SK-N-SH (cell line): Measurements from ENCODE around the gene RARB. TPM values are rescaled to one million over a fixed set of nuclear protein-coding genes. Genes with fewer than 3 reads are reported as not detected.

Source experiments
- CTCF ChIA-PET: fragments of 300-600, 350-600 bp; formaldehyde crosslinking; extraction: SDS; loops from one replicate; lab custom pipeline; 2021; lab: Yijun Ruan, JAX
- POLR2A ChIA-PET: fragments of 350-600 bp; sonication (Branson Sonifier 250); formaldehyde crosslinking; extraction: SDS; loops from one replicate; lab custom pipeline; 2020; ENCODE audit warnings: antibody characterized with exemption, inconsistent platforms; lab: Yijun Ruan, JAX
- DNase-seq: peaks from one replicate; pipeline ENCODE4 v3.0.0; 2012
- H2AFZ ChIP-seq: fragments of 200-600 bp; sonication (generic); 2 replicates; pipeline ENCODE4 v1.8.1; 2016; ENCODE audit warnings: antibody characterized with exemption, mild to moderate bottlenecking, low read depth
- H3F3A ChIP-seq: fragments of 200-600 bp; sonication (generic); replicated peaks from 2 replicates; pipeline ENCODE3; 2016; ENCODE audit warnings: antibody characterized with exemption, mild to moderate bottlenecking; ENCODE audit not compliant: insufficient read depth
- H3K27ac ChIP-seq, 2 experiments: fragments of 200-500 bp in 1 of 2; fragments of 200-600 bp in 1 of 2; sonication (Bioruptor generic) in 1 of 2; sonication (generic), shearing (Covaris generic) in 1 of 2; 2 replicates each; pipeline versions ENCODE4 v1.5.1 to v1.6.1; 2014 to 2016; ENCODE audit warnings: low read depth in 2 of 2, inconsistent platforms in 1 of 2, low read length in 1 of 2, mild to moderate bottlenecking in 1 of 2, mixed read lengths in 1 of 2
- H3K27me3 ChIP-seq: fragments of 200-600 bp; sonication (generic), shearing (Covaris generic); 2 replicates; pipeline ENCODE4 v1.6.1; 2016; ENCODE audit warnings: mixed run types; ENCODE audit not compliant: insufficient read depth
- H3K36me3 ChIP-seq, 2 experiments: fragments of 200-500 bp in 1 of 2; fragments of 200-600 bp in 1 of 2; sonication (Bioruptor generic) in 1 of 2; sonication (generic) in 1 of 2; replicated peaks in 1 of 2; 2 replicates each; pipeline versions ENCODE3 to v1.5.1; 2014 to 2016; ENCODE audit warnings: low read length in 1 of 2, mild to moderate bottlenecking in 1 of 2; ENCODE audit not compliant: insufficient read depth in 2 of 2, control insufficient read depth in 1 of 2
- H3K4me1 ChIP-seq, 2 experiments: fragments of 200-500 bp in 1 of 2; fragments of 200-600 bp in 1 of 2; sonication (Bioruptor generic) in 1 of 2; sonication (generic), shearing (Covaris generic) in 1 of 2; 2 replicates each; pipeline versions ENCODE4 v1.5.1 to v1.6.1; 2014 to 2016; ENCODE audit warnings: low read depth in 1 of 2, low read length in 1 of 2, mixed run types in 1 of 2; ENCODE audit not compliant: insufficient read depth in 2 of 2, control insufficient read depth in 1 of 2
- H3K4me2 ChIP-seq: fragments of 200-600 bp; sonication (generic), shearing (Covaris generic); 2 replicates; pipeline ENCODE4 v1.6.1; 2017; ENCODE audit warnings: mixed run types
- H3K4me3 ChIP-seq, 2 experiments: fragments of 200-500 bp in 1 of 2; fragments of 200-600 bp in 1 of 2; sonication (Bioruptor generic) in 1 of 2; sonication (generic), shearing (Covaris generic) in 1 of 2; 2 replicates each; pipeline versions ENCODE4 v1.5.1 to v1.8.1; 2014 to 2016; ENCODE audit warnings: low read depth in 2 of 2, inconsistent platforms in 1 of 2, low read length in 1 of 2, mild to moderate bottlenecking in 1 of 2, mixed read lengths in 1 of 2, moderate library complexity in 1 of 2
- H3K79me2 ChIP-seq: fragments of 200-600 bp; sonication (generic); 2 replicates; pipeline ENCODE4 v1.8.1; 2017; ENCODE audit warnings: mild to moderate bottlenecking; ENCODE audit not compliant: insufficient read depth
- H3K9ac ChIP-seq: fragments of 200-600 bp; sonication (generic); 2 replicates; pipeline ENCODE4 v1.6.1; 2017; ENCODE audit warnings: mixed run types
- H3K9me2 ChIP-seq: fragments of 200-600 bp; sonication (generic); 2 replicates; pipeline ENCODE4 v1.6.1; 2017; ENCODE audit warnings: mixed run types
- H3K9me3 ChIP-seq: fragments of 200-600 bp; sonication (generic); 2 replicates; pipeline ENCODE4 v1.6.1; 2017; ENCODE audit warnings: mixed run types, mild to moderate bottlenecking, moderate library complexity
- H4K20me1 ChIP-seq: fragments of 200-600 bp; sonication (generic); 2 replicates; pipeline ENCODE4 v1.6.1; 2017; ENCODE audit warnings: mild to moderate bottlenecking, mixed run types; ENCODE audit not compliant: insufficient read depth
- CHD2 ChIP-seq: fragments of 150-350 bp; IDR thresholded peaks from 2 replicates; pipeline ENCODE4 v1.6.1; 2018; ENCODE audit warnings: low read length; ENCODE audit not compliant: partially characterized antibody
- EZH2phosphoT487 ChIP-seq: fragments of 200-600 bp; sonication (generic); IDR thresholded peaks from 2 replicates; pipeline ENCODE4 v1.6.1; 2017; ENCODE audit warnings: low read depth, mixed run types, mild to moderate bottlenecking, antibody characterized with exemption, moderate library complexity, borderline replicate concordance
- FOXJ3 ChIP-seq: sonication (generic); formaldehyde crosslinking; IDR thresholded peaks from 2 replicates; pipeline ENCODE4 v1.5.1; 2020; ENCODE audit warnings: mild to moderate bottlenecking, missing genetic modification reagents
- FOXM1 ChIP-seq: IDR thresholded peaks from 2 replicates; pipeline ENCODE4 v1.4.0; 2012; ENCODE audit warnings: low read depth, mild to moderate bottlenecking
- GABPA ChIP-seq: IDR thresholded peaks from 2 replicates; pipeline ENCODE4 v1.4.0; 2012; ENCODE audit warnings: low read depth, mild to moderate bottlenecking
- IRF3 ChIP-seq: fragments of 150-350 bp; IDR thresholded peaks from 2 replicates; pipeline ENCODE4 v1.6.1; 2016; ENCODE audit warnings: mild to moderate bottlenecking, low read depth, low read length
- MAX ChIP-seq: IDR thresholded peaks from 2 replicates; pipeline ENCODE4 v1.4.0; 2012; ENCODE audit warnings: low read depth
- MEF2A ChIP-seq: IDR thresholded peaks from 2 replicates; pipeline ENCODE4 v1.4.0; 2012; ENCODE audit warnings: low read depth, borderline replicate concordance
- MXI1 ChIP-seq: IDR thresholded peaks from 2 replicates; pipeline ENCODE4 v1.6.1; 2012; ENCODE audit warnings: mild to moderate bottlenecking, low read depth, low read length, improper control_type of control experiment
- NFIC ChIP-seq: IDR thresholded peaks from 2 replicates; pipeline ENCODE4 v1.4.0; 2012; ENCODE audit warnings: borderline replicate concordance
- NRF1 ChIP-seq: IDR thresholded peaks from 2 replicates; pipeline ENCODE4 v1.6.1; 2012; ENCODE audit warnings: low read depth, mild to moderate bottlenecking, low read length
- POLR2AphosphoS5 ChIP-seq: IDR thresholded peaks from 2 replicates; pipeline ENCODE4 v1.6.1; 2012; ENCODE audit warnings: low read depth, low read length
- RAD21 ChIP-seq: IDR thresholded peaks from 2 replicates; pipeline ENCODE4 v1.6.1; 2012; ENCODE audit warnings: mild to moderate bottlenecking, low read length
- RCOR1 ChIP-seq: fragments of 150-350 bp; IDR thresholded peaks from 2 replicates; pipeline ENCODE4 v1.6.1; 2017; ENCODE audit warnings: antibody characterized with exemption, low read length
- REST ChIP-seq: IDR thresholded peaks from 2 replicates; pipeline ENCODE4 v1.6.1; 2012; ENCODE audit warnings: mild to moderate bottlenecking, low read depth, low read length, moderate library complexity
- RFX5 ChIP-seq: IDR thresholded peaks from 2 replicates; pipeline ENCODE4 v1.6.1; 2012; ENCODE audit warnings: mild to moderate bottlenecking, improper control_type of control experiment, low read length
- SIN3A ChIP-seq: IDR thresholded peaks from 2 replicates; pipeline ENCODE4 v1.6.1; 2012; ENCODE audit warnings: low read depth, mild to moderate bottlenecking, low read length, moderate library complexity, borderline replicate concordance
- TAF1 ChIP-seq: IDR thresholded peaks from 2 replicates; pipeline ENCODE4 v1.6.1; 2012; ENCODE audit warnings: low read depth, mild to moderate bottlenecking, low read length, moderate library complexity, borderline replicate concordance
- TCF12 ChIP-seq: IDR thresholded peaks from 2 replicates; pipeline ENCODE4 v1.4.0; 2012
- TEAD4 ChIP-seq: IDR thresholded peaks from 2 replicates; pipeline ENCODE4 v1.4.0; 2012; ENCODE audit warnings: mild to moderate bottlenecking, borderline replicate concordance; ENCODE audit not compliant: insufficient read depth
- YY1 ChIP-seq: IDR thresholded peaks from 2 replicates; pipeline ENCODE4 v1.4.0; 2012; ENCODE audit warnings: low read depth, mild to moderate bottlenecking
- ZBTB33 ChIP-seq: IDR thresholded peaks from 2 replicates; pipeline ENCODE4 v1.4.0; 2012; ENCODE audit warnings: low read depth, borderline replicate concordance
- WGBS: methylation state at CpG from one replicate; pipeline ENCODE4 v1.1.6; 2017; ENCODE audit warnings: low lambda C conversion rate; 5-methylcytosine and 5-hydroxymethylcytosine counted together
- polyA plus RNA-seq, 3 experiments: library from polyadenylated mRNA; depleted of rRNA; stranded (reverse); fragments of >200 nt; gene quantifications; 2 replicates each; pipeline ENCODE4 v1.2.3, GENCODE V29; 2012

The RARB gene
- polyA plus RNA-seq, 1 of the 3 experiments (the other 2 are of a cell fraction), result 10.7 TPM

- Histone ChIP-seq H2AFZ (no peak overlapping the region), H4K20me1 (no peaks in the 10 kb centered on the region), H3K27ac (no peak overlapping the region), H3F3A (no peaks in the 10 kb centered on the region), H3K9ac (no peak overlapping the region), H3K9me2 (no peaks in the 10 kb centered on the region), H3K79me2 (no peaks in the 10 kb centered on the region), H3K36me3 (no peaks in the 10 kb centered on the region), H3K4me1 (peaks cover 0 to 2% of the 10 kb centered on the region in 2 experiments; a peak in 1 of 4 replicates), H3K4me3 (no peak overlapping the region), H3K9me3 (no peaks in the 10 kb centered on the region), H3K27me3 (no peaks in the 10 kb centered on the region; the same call in 1 of the 2 replicates), H3K4me2 (no peak overlapping the region)
- no peak for TF ChIP-seq NFIC
- no peak for TF ChIP-seq SIN3A
- no peak for TF ChIP-seq ZBTB33
- TF ChIP-seq RCOR1, result no peak
- TF ChIP-seq FOXM1, result no peak
- no peak for TF ChIP-seq TAF1
- TF ChIP-seq IRF3, result no peak
- no peak for TF ChIP-seq TEAD4
- TF ChIP-seq EZH2phosphoT487, result no peak
- TF ChIP-seq GABPA, result no peak
- no peak for TF ChIP-seq MEF2A
- no peak for TF ChIP-seq FOXJ3 (CRISPR knock-in tag)
- no peak for TF ChIP-seq POLR2AphosphoS5
- no peak for TF ChIP-seq RAD21
- no peak for TF ChIP-seq NRF1
- no peak for TF ChIP-seq RFX5
- TF ChIP-seq TCF12, result no peak
- POLR2A ChIA-PET, result no interaction called here
- no peak for DNase-seq
- 70% methylated on average over 9 of the region's 9 CpGs for WGBS
- CTCF ChIA-PET, result no interaction called here
These were observed 47.8 kb upstream of the RARB start for GRCh38 chr3:25380222-25380739.

DNA sequence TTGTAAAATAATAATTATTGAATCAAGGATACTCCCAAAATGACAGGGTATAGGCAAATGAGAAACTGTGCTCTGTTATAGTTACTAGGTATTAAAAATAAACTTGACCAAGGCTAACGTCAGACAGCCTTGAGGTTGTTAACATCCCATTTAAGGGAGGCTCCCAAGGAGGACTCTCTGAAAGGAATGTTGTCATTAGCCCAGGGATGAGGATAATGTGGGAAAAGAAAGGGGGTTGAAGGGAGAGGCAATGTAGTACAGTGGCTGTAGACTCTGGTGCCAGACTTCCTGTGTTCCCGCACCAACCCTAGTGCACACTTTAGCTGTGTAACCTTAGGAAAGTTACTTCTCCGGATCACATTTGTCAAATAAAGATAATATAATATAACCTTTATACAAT, 47.0 kb upstream of the RARB start:
- Histone ChIP-seq H2AFZ (no peak overlapping the region), H3K4me3 (no peak overlapping the region), H3K27ac (no peak overlapping the region), H3F3A (no peaks in the 10 kb centered on the region), H3K4me1 (peaks cover 0 to 2% of the 10 kb centered on the region in 2 experiments; a peak in 1 of 4 replicates), H3K4me2 (no peak overlapping the region), H3K27me3 (no peaks in the 10 kb centered on the region; the same call in 1 of the 2 replicates), H3K9me3 (no peaks in the 10 kb centered on the region), H4K20me1 (no peaks in the 10 kb centered on the region), H3K79me2 (no peaks in the 10 kb centered on the region), H3K36me3 (no peaks in the 10 kb centered on the region), H3K9ac (no peak overlapping the region), H3K9me2 (no peaks in the 10 kb centered on the region)
- 91% methylated on average over 3 of the region's 3 CpGs for WGBS
- CTCF ChIA-PET, result no interaction called here
- POLR2A ChIA-PET, result no interaction called here
- DNase-seq, result no peak
- TF ChIP-seq REST (no peak), MAX (no peak), YY1 (no peak), NRF1 (no peak), FOXM1 (no peak), MXI1 (no peak), IRF3 (no peak), CHD2 (no peak)
